Activated CD8-positive, alpha-beta memory T cell treated with anti-CD3 and anti-CD28 coated beads, Interleukin-2, amount 50 U/mL, for 4 hours (primary cell): ENCODE data around the gene DEFB124.

Experiments used
- DNase-seq: peaks from one replicate; pipeline ENCODE4 v3.0.0-alpha.2; 2020

The DEFB124 gene

GRCh38 chr20:31418307-31418706 is 56.6 kb downstream of the DEFB124 start:
- DNase-seq: no peak

GRCh38 chr20:31415653-31416052 is 59.3 kb downstream of the DEFB124 start:
- no peak for DNase-seq
